HG02970 (cell line): Measurements from ENCODE around the gene TTC24.

Experiments
- ATAC-seq: cut with Tn5 transposase; IDR thresholded peaks from one replicate; pipeline ENCODE4 v1.9.1; 2021; ENCODE audit warnings: mild to moderate bottlenecking, moderate library complexity, moderate number of reproducible peaks; ENCODE audit not compliant: unreplicated experiment, low FRiP score

TTC24 gene

GRCh38 chr1:156553860-156554485, 25.6 kb upstream of the TTC24 start:
- ATAC-seq = no peak

- no peak for ATAC-seq
Measured at GRCh38 chr1:156554971-156555370, 24.6 kb upstream of the TTC24 start.

DNA sequence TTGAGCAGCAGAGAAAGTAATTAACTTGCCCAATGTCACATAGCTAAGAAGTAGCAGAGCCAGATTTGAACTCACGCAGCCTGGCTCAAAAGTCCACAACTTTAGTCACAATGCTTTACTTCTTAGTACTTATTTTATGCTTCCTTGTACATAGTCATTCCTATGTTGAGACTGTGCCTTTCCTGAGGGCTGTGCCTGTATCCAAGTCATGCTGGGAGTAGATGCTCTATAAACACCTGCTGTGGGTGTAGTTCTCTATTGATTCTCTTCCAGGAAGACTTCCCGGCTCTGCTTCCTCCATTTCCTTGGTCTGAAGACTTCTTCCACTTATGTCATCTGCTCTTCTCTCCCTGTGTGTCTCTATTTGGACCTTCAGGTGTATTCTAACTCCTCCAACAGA, 23.8 kb upstream of the TTC24 start:
- ATAC-seq = no peak

- no peak for ATAC-seq
Measured at GRCh38 chr1:156556354-156556753, 23.2 kb upstream of the TTC24 start.

GRCh38 chr1:156559086-156559796, 20.3 kb upstream of the TTC24 start:
- no peak for ATAC-seq

GRCh38 chr1:156559797-156560385, 19.6 kb upstream of the TTC24 start:
- ATAC-seq = no peak

GRCh38 chr1:156560585-156561163, 18.8 kb upstream of the TTC24 start:
- ATAC-seq = no peak

DNA sequence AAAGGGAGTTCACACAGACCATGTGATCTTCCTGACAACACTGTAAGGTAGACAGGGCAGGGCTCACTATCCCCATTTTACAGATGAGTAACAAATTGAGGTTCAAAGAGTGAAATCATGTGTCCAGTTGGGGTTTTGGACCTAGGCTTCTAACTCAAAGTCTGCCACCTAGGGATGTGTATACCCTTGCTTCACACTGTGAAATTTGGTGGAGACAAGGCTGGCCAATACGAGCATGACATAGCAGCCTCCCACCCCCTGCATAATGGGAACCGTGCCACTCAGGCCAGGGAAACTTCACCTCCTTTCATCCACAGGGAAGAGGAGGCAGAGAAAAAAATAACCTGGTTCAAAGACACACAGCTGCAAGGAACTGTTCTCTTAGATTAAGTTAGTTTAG, 14.0 kb upstream of the TTC24 start:
- ATAC-seq = no peak

DNA sequence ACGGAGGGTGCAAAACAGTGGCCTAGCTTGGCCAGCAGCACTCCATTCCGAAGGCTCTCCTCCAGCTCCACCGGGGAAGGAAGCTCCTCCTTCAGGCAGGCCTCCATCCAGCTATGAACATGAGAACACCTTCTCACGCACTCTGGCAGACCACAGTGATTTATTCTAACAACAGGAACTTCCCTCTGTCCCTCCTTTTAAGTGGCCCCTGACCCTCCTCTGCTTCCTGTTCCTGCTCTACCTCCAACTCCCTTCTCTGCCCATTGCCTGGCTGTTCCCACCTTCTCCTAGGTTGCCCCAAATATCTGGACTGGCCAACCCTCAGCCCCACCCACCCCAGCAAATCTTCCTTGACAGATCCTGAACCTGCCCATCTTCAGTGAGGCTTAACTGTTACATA, 13.1 kb upstream of the TTC24 start:
- ATAC-seq = no peak

GRCh38 chr1:156571261-156571852, 8.2 kb upstream of the TTC24 start:
- no peak for ATAC-seq

DNA sequence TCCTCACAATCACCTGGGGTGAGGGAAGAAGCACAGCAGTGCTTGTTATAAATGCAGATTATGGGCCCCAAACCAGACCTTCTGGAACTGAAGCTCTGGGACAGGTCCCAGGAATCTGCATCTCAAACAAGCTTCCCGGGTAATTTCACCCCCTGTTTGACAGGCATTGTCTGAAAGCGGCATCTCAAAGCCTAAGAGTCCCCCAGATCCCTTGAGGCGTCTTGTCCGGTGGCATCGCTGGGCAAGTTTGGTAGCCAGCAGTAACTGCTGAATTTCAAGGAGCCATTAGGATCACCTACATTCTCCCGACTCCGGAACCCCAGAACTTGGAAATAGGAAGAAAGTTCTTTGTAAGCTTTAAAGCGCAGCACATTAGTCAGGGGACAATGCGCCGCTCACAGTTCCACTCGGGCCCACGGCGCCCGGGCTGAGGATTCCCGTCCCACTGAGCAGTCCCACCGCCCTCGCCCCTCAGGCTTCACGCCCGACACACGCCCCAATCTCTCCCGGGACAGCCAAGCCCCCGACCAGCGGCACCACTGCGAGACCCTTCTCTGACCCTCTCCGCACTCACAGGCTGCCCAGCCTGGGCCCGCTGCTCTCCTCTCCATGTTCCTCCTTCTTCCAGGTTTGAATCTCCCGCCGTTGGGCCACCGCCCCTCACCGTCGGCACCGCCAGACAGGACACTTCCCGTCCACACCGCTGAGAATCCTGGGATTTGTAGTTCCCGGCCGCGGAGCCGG, 7.4 kb upstream of the TTC24 start, which contains the start of gene IQGAP3:
TSS of gene IQGAP3 (minus strand) at position 647 of the 744 bp plus-strand sequence. CDS start at position 611, 36 bp downstream.
- ATAC-seq = no peak

DNA sequence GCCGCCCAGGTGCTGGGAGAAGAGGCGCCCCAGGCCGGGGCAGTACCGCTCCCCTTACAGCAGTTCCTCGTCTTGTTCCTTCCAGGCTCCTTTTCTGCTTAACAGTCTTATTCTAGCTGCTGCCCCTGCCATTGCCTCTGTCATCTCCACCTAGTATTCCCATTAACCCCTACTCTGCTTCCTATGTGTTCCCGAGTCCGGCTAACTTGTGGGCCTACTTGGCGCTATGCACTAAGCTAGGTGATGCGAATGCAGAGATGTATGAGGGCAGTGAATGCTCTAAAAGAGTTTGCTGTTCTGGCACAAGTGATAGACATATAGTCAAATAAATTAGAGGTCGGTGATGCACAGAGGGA, 6.9 kb upstream of the TTC24 start:
- ATAC-seq = no peak

- no peak for ATAC-seq
Measured at GRCh38 chr1:156574039-156574633, 5.4 kb upstream of the TTC24 start.

- ATAC-seq = no peak
Measured at GRCh38 chr1:156577550-156577949, 2.0 kb upstream of the TTC24 start.

- no peak for ATAC-seq
Measured at GRCh38 chr1:156578055-156578454, 1.5 kb upstream of the TTC24 start.

GRCh38 chr1:156581661-156582387, 2.3 kb downstream of the TTC24 start:
- ATAC-seq = no peak

DNA sequence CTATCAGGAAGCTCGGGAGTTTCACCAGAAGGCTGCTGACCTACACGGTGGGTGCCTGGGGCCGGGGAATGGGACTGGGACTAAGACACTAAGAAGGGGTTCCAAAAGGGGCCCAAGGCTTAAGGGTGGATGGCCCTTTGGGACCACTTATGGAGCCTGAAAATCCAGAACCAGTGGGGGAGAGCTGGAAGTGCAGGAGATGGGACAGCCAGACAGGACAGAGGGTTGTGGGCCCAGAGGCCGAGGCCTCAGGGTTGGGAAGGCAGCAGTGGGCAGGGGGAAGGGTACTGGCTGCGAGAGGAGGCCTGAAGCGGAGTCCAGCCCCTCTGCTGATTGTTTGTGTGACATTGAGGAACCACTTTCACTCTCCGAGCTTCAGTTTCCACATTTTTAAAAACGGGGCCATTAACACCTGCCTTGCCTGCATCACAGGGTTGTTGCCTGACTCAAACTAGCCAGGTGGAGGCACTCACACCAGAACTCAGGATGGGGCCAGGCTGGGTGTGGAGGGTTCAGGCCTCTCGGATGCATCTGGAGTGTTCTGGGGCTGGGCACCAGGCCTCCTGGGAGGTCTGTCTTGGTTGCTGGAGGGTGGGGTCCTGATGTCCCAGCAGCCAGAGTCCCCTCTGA, 3.0 kb downstream of the TTC24 start:
- ATAC-seq = no peak

DNA sequence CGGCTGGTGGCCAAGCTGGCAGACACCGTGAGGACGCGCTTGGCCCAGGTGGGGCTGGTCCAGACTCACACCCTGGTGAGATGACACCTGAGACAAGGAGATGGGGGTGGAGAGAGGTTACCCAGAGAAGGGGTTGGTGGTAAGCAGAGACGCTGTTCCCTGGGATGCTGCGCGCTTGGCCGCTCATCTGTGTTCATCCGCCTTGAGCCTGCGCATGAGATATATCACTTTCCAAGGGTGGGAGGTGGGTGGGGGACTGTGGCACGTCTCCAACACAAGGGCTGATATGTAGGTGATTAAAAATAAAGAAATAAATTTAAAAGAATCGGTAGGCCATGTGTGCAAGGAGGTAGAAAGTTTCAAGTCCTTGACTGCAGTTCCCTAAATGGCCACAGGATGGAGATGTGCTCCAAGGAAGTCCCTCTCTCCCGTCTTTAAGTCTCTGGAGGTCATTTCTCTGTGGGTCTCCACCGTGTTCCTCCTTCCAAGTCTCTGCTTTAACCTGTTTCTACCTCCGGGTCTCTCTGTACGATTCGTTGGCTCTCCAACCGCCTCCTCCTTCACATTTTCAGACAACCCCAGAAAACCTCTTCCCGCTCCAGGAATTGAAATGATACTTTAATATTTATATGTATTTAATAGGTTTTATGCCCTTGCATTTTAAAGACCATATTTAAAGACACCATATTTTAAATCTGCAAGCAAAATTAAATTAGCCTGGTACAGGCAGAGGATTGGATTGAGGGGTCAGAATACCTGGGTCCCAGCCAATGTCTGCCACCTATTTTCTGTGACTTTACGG, 4.5 kb downstream of the TTC24 start:
- ATAC-seq = no peak
